HG03558 (cell line): Measurements from ENCODE around the gene SHFL.

ENCODE experiments used
- ATAC-seq: cut with Tn5 transposase; IDR thresholded peaks from one replicate; pipeline ENCODE4 v1.9.1; 2021; ENCODE audit warnings: moderate number of reproducible peaks; ENCODE audit not compliant: unreplicated experiment; ENCODE audit errors: extremely low read depth

SHFL gene

DNA sequence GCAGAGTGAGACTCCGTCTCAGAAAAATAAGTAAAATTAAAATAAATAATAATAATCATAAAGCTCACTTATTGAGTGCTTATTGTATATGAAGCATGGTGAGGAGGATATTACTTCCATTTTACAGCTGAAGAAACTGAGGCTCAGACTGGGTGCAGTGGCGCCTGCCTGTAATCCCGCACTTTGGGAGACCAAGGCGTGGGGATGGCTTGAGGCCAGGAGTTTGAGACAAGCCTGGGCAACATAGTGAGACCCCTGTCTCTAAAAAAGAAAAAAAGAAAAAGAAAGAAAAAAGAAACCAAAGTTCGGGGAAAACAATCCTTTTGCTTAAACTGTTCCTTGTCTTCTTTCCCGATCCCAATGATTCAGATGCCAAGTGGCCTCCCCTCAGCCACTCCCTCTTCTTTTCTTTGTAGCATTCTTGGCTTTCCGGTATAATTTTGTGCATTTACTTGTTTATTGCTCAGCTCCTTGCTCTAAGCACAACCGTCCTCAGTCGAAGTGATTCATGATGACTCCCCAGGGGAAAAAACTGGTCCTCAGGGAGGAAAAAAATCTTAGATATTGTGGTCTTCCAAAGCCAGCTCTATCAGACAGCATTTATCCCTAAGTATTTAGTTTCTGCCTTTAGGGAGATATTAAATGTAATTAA lies 34.5 kb downstream of the SHFL start:
- ATAC-seq = no peak

DNA sequence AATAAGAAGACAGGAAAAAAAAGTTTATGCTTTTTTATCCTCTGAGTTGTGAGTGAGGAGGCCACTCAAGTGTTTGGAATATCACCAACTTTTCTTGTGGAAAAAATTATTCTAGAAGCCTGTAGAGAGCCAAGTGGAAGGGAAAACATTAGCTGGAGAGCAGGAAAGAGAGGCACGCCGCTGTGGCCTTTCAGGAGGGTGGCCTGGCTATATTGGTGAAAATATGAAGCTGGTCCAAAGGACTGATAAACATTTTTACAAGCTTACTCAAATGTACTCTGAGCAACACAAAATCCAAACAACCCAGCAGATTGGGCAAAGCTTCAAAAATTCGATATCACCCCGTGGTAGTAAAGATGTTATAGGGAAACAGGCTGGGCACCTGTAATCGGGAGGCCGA lies 35.9 kb downstream of the SHFL start:
- ATAC-seq = no peak

GRCh38 chr19:10124429-10124828 lies 38.3 kb downstream of the SHFL start:
- ATAC-seq = no peak

DNA sequence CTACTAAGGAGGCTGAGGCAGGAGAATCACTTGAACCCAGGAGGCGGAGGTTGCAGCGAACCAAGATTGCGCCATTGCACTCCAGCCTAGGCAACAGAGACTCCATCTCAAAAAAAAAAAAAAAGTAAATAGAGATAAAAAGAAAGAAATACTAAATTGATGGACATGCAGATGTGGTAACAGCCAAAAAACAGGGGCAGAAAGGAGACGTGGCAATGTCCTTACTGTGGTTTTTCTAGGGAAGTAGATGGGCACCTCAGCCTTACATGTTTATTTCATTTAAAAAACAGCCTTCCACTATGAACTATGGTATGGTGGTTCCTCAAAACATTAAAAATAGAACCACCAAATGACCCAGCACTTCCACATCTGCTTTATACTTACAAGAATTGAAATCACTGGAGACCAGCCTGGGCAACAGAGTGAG lies 40.1 kb downstream of the SHFL start:
- no peak for ATAC-seq

- ATAC-seq = no peak
Measured at GRCh38 chr19:10132905-10133304, 46.8 kb downstream of the SHFL start.

DNA sequence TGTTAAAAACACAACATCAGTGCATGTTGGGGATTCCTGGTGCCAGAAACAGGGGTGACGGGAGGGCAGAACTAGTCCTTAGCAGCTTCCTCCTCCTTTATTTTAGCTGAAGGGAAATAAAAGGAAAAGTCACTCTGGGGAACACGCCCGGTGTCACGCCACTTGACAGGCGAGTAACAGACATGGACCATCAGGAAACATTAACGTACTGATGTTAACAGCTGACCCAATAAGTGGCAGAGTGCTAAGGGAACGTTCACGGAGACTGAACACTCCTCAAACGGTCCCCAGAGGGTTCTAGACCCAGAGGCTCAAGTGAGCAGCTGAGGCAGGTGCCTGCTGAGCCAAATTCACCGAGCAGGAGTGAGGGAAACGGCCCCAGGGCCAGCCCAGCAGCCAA lies 47.5 kb downstream of the SHFL start:
- ATAC-seq = no peak

DNA sequence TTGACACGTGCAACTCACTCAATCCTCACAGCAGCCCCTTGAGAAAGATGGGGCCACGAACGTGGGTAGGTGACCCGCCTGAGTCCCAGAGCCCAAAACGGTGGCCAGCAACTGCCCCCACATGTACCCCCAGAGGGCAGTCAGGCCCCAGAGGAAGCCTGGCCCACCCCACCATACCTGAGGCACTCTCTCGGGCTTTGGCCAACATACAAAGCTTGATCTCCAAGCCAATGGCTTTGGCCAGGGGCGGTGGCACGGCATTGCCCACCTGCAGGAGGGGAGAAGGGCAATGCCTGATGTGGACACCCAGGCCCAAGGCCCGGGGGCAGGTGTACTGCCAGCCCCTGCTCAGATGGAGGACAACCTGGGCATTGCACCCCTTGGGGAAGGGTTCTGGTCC lies 47.9 kb downstream of the SHFL start:
- ATAC-seq = no peak

DNA sequence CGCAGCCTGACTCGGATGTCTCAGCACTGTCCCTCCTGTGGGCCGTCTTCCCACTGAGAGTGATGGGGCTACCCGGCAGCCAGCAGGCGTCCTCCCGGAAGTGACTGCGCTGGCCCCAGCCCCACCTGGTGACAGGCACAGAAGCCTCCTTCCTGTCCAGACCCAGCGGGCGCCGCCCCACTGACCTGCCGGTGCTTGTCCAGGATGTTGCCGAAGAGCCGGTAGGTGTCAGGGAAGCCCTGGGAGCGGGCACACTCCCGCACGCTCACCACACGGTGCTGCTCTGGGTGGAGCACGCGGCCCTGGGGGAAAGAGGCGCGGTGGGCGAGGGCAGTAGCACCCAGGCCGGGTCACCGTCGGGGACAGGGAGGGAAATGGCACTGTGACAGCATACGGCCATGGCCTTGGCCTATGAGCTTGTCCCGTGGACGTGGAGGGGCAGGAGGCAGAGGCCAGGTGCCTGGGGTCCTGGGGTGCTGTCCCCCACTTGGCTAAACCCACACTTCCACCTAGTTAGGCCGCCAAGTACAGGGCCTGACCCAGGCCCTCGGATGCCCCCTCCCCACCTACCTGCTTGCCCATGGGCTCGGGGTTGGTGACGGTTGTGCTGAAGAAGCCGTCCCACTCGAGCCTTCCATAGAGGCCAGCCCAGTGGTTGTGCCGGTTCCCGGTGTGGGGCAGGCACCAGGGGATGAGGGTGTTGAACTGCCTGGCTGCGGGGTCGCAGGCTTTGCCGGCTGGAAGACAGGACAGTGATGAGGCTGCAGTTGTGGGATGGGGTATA lies 49.6 kb downstream of the SHFL start:
- ATAC-seq = no peak

DNA sequence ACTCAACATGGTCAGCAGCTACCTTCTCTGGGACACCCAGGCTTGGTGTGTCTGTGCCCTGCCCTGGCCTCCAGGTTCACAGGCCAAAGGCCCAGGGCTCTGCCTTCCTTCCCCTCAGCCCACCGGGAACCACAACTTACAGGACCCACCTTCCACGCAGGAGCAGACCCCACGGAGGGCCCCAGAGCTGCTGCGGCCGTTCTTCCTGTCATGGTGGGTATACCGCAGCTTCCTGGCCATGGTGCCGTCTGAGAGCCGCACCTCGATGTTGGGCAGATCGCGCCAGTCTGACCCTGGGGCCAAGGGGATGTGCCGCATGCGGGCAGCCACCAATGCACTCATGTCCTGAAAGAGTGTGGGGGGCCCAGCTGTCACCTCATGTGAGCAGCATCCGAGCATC lies 50.8 kb downstream of the SHFL start:
- no peak for ATAC-seq

DNA sequence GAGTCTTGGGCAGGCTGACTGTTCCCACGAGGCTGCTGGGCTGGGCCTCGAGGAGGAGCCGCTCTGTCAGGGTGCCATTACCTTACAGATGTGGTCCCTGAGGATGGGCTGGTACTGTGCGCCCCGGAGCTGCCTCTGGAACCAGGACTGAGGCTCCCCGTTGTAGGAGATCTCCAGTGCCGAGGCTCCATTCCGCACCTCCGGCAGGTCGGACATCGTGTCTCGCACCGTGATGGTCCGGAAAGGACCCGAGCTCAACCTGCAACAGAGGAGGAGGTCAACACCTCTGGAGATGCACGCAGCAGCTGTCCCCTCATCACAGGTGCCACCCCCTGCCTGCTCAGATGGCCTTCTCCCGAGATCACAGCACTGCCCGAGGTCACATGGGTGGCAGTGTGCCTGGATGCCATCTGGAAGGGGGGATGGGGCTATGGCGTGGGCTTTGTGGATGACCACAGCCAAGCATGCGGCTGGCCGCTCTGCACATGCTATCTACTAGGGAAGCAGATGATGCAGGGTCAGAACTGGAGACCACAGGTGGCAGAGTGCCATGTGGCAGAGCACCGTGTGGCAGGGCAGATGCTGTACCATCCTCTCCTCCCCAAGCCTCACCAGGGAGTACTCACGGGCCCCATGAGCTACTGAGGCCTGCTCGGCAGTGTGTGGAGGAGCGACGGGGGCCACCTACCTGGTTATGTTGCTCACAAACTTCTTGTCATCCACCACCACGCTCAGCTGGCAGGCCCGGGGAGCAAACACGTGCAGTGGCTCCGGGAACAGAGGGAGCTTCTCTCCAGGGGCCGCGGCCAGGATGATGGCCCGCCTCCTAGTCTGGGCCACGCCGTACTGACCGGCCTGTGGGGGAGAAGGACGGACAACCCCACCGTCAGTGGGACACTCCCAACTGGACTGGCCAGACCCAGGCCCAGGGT lies 51.9 kb downstream of the SHFL start:
- no peak for ATAC-seq

GRCh38 chr19:10138879-10139795 lies 53.0 kb downstream of the SHFL start:
- no peak for ATAC-seq

- no peak for ATAC-seq
Measured at GRCh38 chr19:10139952-10140351, 53.8 kb downstream of the SHFL start.

- no peak for ATAC-seq
Measured at GRCh38 chr19:10141479-10141878, 55.4 kb downstream of the SHFL start.

DNA sequence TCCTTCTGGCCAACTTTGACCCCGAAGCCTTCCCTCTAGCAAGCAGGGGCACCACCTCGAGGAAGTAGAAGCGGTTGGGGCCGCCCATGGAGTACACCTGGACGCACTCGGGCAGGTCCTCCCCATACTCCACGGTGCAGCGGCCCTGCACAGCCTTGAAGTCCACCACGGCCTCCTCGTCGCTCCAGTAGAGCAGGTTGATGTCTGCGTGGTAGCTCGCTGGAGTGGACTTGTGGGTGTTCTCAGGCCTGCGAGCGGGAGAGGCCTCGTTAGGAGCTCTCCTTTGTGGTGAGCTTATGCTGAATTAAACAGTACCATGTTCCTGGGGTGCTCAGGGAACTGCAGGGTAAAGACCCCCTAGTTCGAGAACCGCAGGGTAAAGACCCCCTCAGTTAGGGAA lies 55.9 kb downstream of the SHFL start:
- no peak for ATAC-seq
